Measurements from ENCODE around the gene SPRED2. TPM values are rescaled to one million over a fixed set of nuclear protein-coding genes. Genes with fewer than 3 reads are reported as not detected.

The SPRED2 gene
- total RNA-seq, 2 donors from 2014 or later, result 5.6 to 9.6 TPM

DNA sequence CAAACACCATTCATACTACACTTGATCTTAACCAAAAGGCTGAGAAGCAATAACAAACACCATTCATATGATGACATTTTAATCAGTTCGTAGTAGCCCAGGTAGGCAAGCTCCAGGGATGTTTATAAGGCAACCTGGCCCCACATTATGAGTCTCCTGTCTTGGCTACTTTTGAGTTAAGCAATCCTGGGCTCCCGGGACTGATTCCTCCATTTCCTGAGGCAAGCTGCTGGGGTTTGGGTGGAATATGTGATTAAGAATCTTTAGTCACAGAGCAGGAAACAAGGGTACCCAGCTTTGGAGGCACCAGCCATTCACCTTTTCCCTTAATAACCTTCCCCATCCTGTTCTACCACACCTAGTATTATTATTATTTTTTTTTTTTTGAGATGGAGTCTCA is 24.5 kb upstream of the SPRED2 start:
- Mint-ChIP-seq H3K27ac (no peak overlapping the region), H3K4me1 (no peaks in the 10 kb centered on the region), H3K4me3 (no peak overlapping the region), H3K36me3 (ENCODE audit: low read depth) (no peaks in the 10 kb centered on the region), H3K27me3 (peaks cover 38% of the 10 kb centered on the region), H3K9me3 (peaks cover 4% of the 10 kb centered on the region)
- ATAC-seq (replicated peaks), result no peak

GRCh38 chr2:65456064-65456463 is 23.7 kb upstream of the SPRED2 start:
- H3K9me3 Mint-ChIP-seq, result peaks cover under 1% of the 10 kb centered on the region
- no peaks in the 10 kb centered on the region for H3K4me1 Mint-ChIP-seq
- H3K27ac Mint-ChIP-seq, result no peak overlapping the region
- peaks cover 38% of the 10 kb centered on the region for H3K27me3 Mint-ChIP-seq
- H3K4me3 Mint-ChIP-seq, result no peak overlapping the region
- H3K36me3 Mint-ChIP-seq (ENCODE audit: low read depth), result no peaks in the 10 kb centered on the region
- peak; percentile 53 for ATAC-seq (replicated peaks)

GRCh38 chr2:65453916-65454315 is 21.5 kb upstream of the SPRED2 start:
- no peaks in the 10 kb centered on the region for H3K36me3 Mint-ChIP-seq (ENCODE audit: low read depth)
- no peak overlapping the region for H3K4me3 Mint-ChIP-seq
- no peaks in the 10 kb centered on the region for H3K4me1 Mint-ChIP-seq
- ATAC-seq (replicated peaks), result no peak
- no peak overlapping the region for H3K27ac Mint-ChIP-seq
- H3K9me3 Mint-ChIP-seq, result no peaks in the 10 kb centered on the region
- H3K27me3 Mint-ChIP-seq, result peaks cover 36% of the 10 kb centered on the region

GRCh38 chr2:65452150-65452895 is 19.9 kb upstream of the SPRED2 start:
- ATAC-seq (replicated peaks), result no peak
- Mint-ChIP-seq H3K27ac (no peak overlapping the region), H3K36me3 (ENCODE audit: low read depth) (no peaks in the 10 kb centered on the region), H3K27me3 (peaks cover 34% of the 10 kb centered on the region), H3K4me3 (no peak overlapping the region), H3K4me1 (no peaks in the 10 kb centered on the region), H3K9me3 (no peaks in the 10 kb centered on the region)

DNA sequence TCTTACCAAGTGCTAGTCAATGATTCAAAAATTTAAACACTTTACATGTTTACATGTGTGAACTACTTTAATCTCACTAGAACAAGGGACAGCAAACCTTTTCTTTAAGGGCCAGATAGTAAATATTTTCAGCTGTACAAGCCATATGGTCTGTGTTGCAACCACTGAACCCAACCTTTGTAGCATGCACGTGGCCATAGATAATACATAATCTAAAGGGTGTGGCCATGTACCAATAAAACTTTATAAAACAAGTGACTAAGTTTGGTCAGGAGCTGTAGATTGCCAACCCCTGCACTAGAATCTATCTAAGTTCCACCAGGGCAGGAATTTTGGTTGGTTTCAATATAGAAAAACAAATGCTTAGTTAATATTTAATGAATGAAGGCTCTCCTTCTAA is 18.4 kb upstream of the SPRED2 start:
- no peak for ATAC-seq (replicated peaks)
- peaks cover 33% of the 10 kb centered on the region for H3K27me3 Mint-ChIP-seq
- H3K4me3 Mint-ChIP-seq, result no peak overlapping the region
- H3K27ac Mint-ChIP-seq, result no peak overlapping the region
- H3K4me1 Mint-ChIP-seq, result no peaks in the 10 kb centered on the region
- no peaks in the 10 kb centered on the region for H3K36me3 Mint-ChIP-seq (ENCODE audit: low read depth)
- H3K9me3 Mint-ChIP-seq, result no peaks in the 10 kb centered on the region

DNA sequence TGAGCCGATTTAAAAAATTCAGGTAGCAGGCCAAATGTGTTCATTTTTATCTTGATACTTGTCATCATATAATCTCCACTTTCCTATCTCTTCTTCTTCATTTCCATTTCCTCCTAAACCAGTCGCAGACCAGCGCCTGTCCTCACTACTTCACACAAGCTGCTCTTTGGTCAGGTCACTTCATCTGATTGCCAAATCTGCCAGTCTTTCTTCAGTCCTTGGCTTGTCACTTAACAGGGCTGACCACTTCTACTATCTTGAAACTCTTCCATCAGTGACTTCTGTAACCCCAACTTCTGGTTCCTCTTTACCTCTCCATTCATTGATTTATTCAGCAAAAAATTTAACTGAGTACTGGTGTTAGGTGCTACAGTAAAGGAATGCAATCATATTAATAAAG is 18.0 kb upstream of the SPRED2 start:
- Mint-ChIP-seq H3K4me1 (no peaks in the 10 kb centered on the region), H3K27ac (no peak overlapping the region), H3K36me3 (ENCODE audit: low read depth) (no peaks in the 10 kb centered on the region), H3K9me3 (no peaks in the 10 kb centered on the region), H3K4me3 (no peak overlapping the region), H3K27me3 (peaks cover 33% of the 10 kb centered on the region)
- no peak for ATAC-seq (replicated peaks)

GRCh38 chr2:65443509-65444186 is 11.2 kb upstream of the SPRED2 start:
- Mint-ChIP-seq H3K4me1 (no peaks in the 10 kb centered on the region), H3K9me3 (no peaks in the 10 kb centered on the region), H3K4me3 (no peak overlapping the region), H3K27me3 (peaks cover 18% of the 10 kb centered on the region), H3K27ac (no peak overlapping the region), H3K36me3 (ENCODE audit: low read depth) (no peaks in the 10 kb centered on the region)
- ATAC-seq (replicated peaks), result no peak

DNA sequence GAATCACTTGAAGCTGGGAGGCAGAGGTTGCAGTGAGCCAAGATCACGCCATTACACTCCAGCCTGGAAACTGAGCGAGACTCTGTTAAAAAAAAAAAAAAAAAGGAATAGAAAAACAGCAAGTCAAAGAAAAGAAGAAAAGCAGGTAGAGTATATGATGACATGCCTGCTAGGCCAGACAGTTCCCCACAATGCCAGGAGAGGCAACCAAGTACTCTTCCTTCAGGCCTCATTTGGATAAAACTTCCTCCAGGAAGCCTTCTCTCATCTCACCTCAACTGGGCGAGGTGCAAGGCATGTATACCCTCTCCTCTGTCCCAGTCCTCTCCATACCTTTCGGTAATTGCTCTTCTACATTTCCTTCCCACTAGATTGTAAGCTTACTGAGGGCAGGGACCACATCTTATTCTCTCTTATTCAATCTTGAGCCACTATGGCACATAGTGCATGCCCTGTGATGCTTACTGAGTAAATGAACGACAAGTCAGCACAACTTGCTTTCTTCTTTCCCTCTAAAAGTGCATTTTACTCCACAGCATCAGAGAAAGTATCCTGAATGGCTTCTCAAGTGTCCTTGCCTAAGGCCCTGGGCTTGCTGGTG is 10.1 kb upstream of the SPRED2 start:
- Mint-ChIP-seq H3K4me3 (no peak overlapping the region), H3K9me3 (no peaks in the 10 kb centered on the region), H3K27ac (no peak overlapping the region), H3K27me3 (peaks cover 20% of the 10 kb centered on the region), H3K36me3 (ENCODE audit: low read depth) (no peaks in the 10 kb centered on the region), H3K4me1 (no peaks in the 10 kb centered on the region)
- no peak for ATAC-seq (replicated peaks)

DNA sequence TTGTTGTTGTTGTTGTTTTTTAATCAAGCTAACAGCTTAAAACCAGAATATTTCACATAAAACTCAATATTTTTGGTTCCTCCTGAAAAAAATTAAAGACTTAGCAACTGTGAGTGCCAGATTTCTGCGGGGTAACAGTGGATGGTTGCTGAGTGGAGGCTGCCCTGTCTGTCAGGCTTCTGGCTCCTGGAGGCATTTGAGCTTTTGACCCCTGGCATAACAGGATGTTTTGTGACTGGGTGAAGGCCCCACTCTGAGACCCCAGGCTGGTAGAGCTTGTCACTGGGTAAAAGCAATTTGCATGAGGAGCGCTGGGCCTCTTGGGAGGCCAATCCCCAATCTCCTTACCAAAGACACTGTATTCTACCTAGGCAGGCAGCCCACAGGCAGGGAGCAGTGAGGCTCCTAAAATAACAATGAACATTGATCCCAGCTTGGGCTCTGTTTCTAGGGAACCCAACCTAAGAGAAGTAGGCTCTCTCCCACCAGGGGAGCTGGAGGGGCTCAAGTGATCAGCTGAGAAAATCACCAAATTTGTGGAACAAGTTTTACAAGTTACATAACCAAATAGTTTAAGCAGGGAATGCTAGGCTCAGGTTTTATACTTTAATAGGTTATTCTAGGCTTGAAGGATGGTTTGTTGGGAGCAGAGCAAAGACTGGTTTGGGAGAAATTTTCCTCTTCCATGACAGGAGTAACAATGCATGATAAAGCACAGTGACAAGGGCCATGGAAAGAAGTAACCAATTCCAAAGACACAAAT is 5.9 kb upstream of the SPRED2 start:
- no peaks in the 10 kb centered on the region for H3K36me3 Mint-ChIP-seq (ENCODE audit: low read depth)
- no peaks in the 10 kb centered on the region for H3K9me3 Mint-ChIP-seq
- peaks cover 29% of the 10 kb centered on the region for H3K27me3 Mint-ChIP-seq
- peaks cover 14% of the 10 kb centered on the region for H3K4me1 Mint-ChIP-seq
- no peak for ATAC-seq (replicated peaks)
- no peak overlapping the region for H3K27ac Mint-ChIP-seq
- no peak overlapping the region for H3K4me3 Mint-ChIP-seq

DNA sequence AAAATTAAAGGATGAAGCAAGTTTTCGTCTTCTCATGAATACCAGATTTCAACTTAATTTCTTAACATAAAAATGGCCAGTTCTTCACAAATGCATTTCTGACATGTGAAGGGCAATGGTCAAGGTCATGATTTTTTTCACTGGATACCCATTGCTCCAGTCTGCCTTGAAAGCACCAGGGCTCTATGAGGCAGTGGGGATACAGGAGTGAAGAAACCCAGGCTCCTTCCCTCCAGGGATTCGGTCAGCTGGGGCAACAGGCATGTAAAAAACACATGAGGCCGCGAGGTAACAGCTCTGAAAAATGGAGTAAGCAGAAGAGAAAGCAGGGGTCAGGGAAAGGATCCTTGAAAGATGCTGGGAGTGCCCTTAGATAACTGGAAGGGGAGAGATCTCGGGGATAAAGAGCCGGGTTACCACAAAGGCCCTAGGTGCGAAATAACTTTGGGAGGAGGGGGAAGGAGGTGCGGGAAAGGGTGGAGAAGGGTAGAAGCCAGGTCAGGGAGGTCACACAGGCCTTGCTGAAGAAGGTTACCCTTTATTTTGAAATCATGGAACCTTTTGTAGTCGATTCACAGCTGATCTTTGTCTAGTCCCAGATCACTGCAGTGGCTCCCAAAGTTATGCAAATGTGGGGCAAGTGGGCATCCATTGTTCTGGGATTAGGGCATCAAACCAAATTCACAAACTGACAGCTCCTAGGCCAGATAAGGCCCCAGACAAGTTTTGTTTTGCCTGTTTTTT is 5.2 kb upstream of the SPRED2 start:
- peaks cover 29% of the 10 kb centered on the region for H3K27me3 Mint-ChIP-seq
- no peak overlapping the region for H3K27ac Mint-ChIP-seq
- H3K4me1 Mint-ChIP-seq, result peaks cover 14% of the 10 kb centered on the region
- no peak for ATAC-seq (replicated peaks)
- H3K9me3 Mint-ChIP-seq, result no peaks in the 10 kb centered on the region
- peak overlapping the region; percentile 90 for H3K4me3 Mint-ChIP-seq
- no peaks in the 10 kb centered on the region for H3K36me3 Mint-ChIP-seq (ENCODE audit: low read depth)

DNA sequence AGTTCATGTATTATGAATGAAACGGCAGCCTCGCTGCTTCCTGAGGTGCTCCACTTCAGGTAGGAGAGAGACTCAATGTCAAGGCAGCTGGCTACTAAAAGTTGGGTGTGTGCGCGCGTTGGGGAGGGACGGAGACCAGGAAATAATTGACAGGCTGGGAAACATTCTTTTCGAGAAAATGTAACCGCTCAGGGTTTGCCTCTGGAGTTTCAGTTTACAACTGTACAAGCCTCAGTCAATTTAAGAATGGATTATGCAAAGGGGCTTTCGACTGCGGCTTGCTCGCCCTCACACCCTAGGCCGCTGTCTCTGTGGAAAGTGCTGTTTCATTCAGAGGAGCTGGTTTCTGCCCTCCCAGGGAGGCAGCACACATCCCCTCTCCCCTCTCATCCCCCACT is 4.4 kb upstream of the SPRED2 start:
- Mint-ChIP-seq H3K4me1 (peaks cover 14% of the 10 kb centered on the region), H3K9me3 (no peaks in the 10 kb centered on the region), H3K27ac (no peak overlapping the region), H3K4me3 (peak overlapping the region; percentile 90), H3K36me3 (ENCODE audit: low read depth) (no peaks in the 10 kb centered on the region), H3K27me3 (peaks cover 29% of the 10 kb centered on the region)
- ATAC-seq (replicated peaks), result peak; percentile 83

DNA sequence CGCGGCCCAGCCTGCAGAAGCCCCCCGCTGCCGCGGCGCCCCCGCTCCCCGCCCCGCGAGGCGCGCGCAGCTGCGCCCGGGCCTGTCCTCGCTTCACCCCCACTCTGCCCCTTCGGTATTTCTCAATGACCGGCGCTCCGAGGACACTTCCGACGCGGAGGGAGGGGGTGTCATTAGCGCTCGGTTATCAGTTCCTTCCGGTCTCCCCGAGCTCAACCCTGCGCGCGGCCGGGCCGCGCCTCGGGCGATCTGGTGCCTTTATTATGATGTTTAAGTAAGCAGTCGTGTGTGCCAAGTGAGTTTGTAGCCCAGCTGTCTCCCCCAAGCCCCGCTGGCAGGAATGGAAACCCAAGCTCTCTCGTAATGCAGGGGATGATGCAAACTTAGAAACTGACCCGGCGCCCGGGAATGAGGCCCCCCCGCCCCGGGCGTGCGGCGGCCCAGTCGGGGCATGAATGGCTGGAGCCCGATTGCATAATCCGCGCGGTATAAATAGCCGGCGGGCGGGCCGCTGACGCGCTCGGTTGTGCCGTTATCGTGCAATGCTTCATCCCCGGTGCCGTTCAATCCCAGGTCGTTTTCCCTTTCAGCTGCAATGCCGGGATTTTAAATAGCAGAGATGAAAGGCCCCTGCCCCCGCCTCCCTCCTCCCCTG is 3.9 kb upstream of the SPRED2 start:
- Mint-ChIP-seq H3K27me3 (peaks cover 29% of the 10 kb centered on the region), H3K9me3 (no peaks in the 10 kb centered on the region), H3K4me1 (peaks cover 14% of the 10 kb centered on the region), H3K4me3 (peak overlapping the region; percentile 90), H3K27ac (peak overlapping the region; percentile 87), H3K36me3 (ENCODE audit: low read depth) (no peaks in the 10 kb centered on the region)
- peak; percentile 27 for ATAC-seq (replicated peaks)

DNA sequence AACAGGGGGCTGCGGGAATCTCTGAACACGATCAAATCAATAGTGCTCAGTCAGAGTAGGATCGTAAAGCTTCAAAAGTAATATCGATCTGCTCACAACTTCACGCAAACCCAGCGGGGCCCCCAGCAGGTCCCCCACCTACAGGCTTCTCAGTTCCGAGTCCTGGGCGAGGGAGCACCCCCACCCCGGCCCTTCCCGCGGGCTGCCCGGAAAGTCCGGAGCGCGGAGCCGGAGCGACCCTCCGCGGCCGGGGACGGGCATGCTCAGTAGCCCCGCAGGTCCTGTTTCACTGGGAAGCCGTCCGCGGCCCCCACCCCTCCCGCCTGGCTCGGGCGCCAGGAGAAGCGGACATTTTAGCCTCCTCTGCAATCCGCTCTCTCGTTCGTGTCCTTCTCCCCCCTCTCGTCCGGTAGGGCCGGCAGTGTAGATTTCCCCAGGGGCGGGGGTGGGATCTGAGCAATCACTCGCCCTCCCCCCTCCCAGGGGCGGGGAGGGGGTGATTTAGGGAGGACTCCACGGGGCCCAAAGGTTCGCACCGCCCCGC is 3.3 kb upstream of the SPRED2 start:
- ATAC-seq (replicated peaks), result no peak

More for the DNA sequence above, 3.3 kb upstream of the SPRED2 start:
- Mint-ChIP-seq H3K27ac (peak overlapping the region; percentile 87), H3K4me1 (peaks cover 14% of the 10 kb centered on the region), H3K9me3 (no peaks in the 10 kb centered on the region), H3K4me3 (peak overlapping the region; percentile 90), H3K27me3 (peaks cover 29% of the 10 kb centered on the region), H3K36me3 (ENCODE audit: low read depth) (no peaks in the 10 kb centered on the region)
